ENCODE data around the gene KCNIP3.

The KCNIP3 gene

GRCh38 chr2:95356821-95357700 is 59.9 kb downstream of the KCNIP3 start:
- Histone ChIP-seq H3K14ac (ENCODE audit: low read length in 2 of 2) (no peak overlapping the region), H4K91ac (ENCODE audit: low read length) (no peak overlapping the region), H3K36me3 (ENCODE audit: control insufficient read depth in 1 of 2, insufficient read depth in 2 of 2, low read depth in 1 of 2, low read length in 2 of 2) (peaks cover 0 to 40% of the 10 kb centered on the region in 2 experiments), H3K79me1 (replicated peaks; ENCODE audit: low read length, poor library complexity, severe bottlenecking) (peaks cover 21% of the 10 kb centered on the region), H3K9ac (ENCODE audit: low read length) (no peak overlapping the region), H3K23ac (ENCODE audit: low read length in 2 of 2) (no peak overlapping the region), H2BK12ac (ENCODE audit: low read length in 2 of 2) (no peak overlapping the region), H4K8ac (ENCODE audit: low read length) (no peak overlapping the region), H3K4me2 (ENCODE audit: low read length, poor library complexity, severe bottlenecking) (no peak overlapping the region), H3K4me3 (ENCODE audit: insufficient read depth in 1 of 2, low read depth in 1 of 2, low read length in 2 of 2) (no peak overlapping the region), H2AK5ac (ENCODE audit: low read length, severe bottlenecking) (no peak overlapping the region), H2BK5ac (ENCODE audit: low read depth, low read length, poor library complexity, severe bottlenecking) (no peak overlapping the region), H3K18ac (ENCODE audit: low read depth in 1 of 2, low read length in 2 of 2) (no peak overlapping the region), H3K27me3 (ENCODE audit: control insufficient read depth in 1 of 2, insufficient read depth in 1 of 2, low read length in 2 of 2) (peaks cover 0 to 28% of the 10 kb centered on the region in 2 experiments), H2AFZ (ENCODE audit: low read depth, low read length) (no peak overlapping the region), H3K4ac (ENCODE audit: low read depth in 1 of 2, low read length in 2 of 2) (no peak overlapping the region), H2BK120ac (ENCODE audit: low read depth, low read length) (no peak overlapping the region), H3K4me1 (ENCODE audit: control insufficient read depth, insufficient read depth, low read depth, low read length) (peaks cover 15% of the 10 kb centered on the region), H3K27ac (ENCODE audit: low read length, poor library complexity, severe bottlenecking) (no peak overlapping the region), H2BK15ac (ENCODE audit: low read depth, poor library complexity, severe bottlenecking) (no peak overlapping the region), H3K9me3 (ENCODE audit: control insufficient read depth, low read length) (peaks cover 6% of the 10 kb centered on the region)
- DNase-seq, result no peak
- 82% methylated on average over 11 of the region's 12 CpGs for WGBS

GRCh38 chr2:95357717-95358280 is 60.7 kb downstream of the KCNIP3 start:
- no peak overlapping the region for H2BK15ac ChIP-seq (ENCODE audit: low read depth, poor library complexity, severe bottlenecking)
- H2AFZ ChIP-seq (ENCODE audit: low read depth, low read length), result no peak overlapping the region
- H3K27ac ChIP-seq (ENCODE audit: low read length, poor library complexity, severe bottlenecking), result no peak overlapping the region
- H3K4me3 ChIP-seq (ENCODE audit: insufficient read depth in 1 of 2, low read depth in 1 of 2, low read length in 2 of 2), result no peak overlapping the region
- WGBS, result 66% methylated on average over 6 of the region's 6 CpGs
- H4K91ac ChIP-seq (ENCODE audit: low read length), result no peak overlapping the region
- H2AK5ac ChIP-seq (ENCODE audit: low read length, severe bottlenecking), result no peak overlapping the region
- H3K27me3 ChIP-seq (ENCODE audit: control insufficient read depth in 1 of 2, insufficient read depth in 1 of 2, low read length in 2 of 2), result peaks cover 0 to 28% of the 10 kb centered on the region in 2 experiments
- no peak overlapping the region for H3K4ac ChIP-seq (ENCODE audit: low read depth in 1 of 2, low read length in 2 of 2)
- peaks cover 6% of the 10 kb centered on the region for H3K9me3 ChIP-seq (ENCODE audit: control insufficient read depth, low read length)
- no peak overlapping the region for H3K23ac ChIP-seq (ENCODE audit: low read length in 2 of 2)
- DNase-seq, result no peak
- H3K4me1 ChIP-seq (ENCODE audit: control insufficient read depth, insufficient read depth, low read depth, low read length), result peaks cover 10% of the 10 kb centered on the region
- H2BK5ac ChIP-seq (ENCODE audit: low read depth, low read length, poor library complexity, severe bottlenecking), result no peak overlapping the region
- H3K9ac ChIP-seq (ENCODE audit: low read length), result no peak overlapping the region
- H2BK12ac ChIP-seq (ENCODE audit: low read length in 2 of 2), result no peak overlapping the region
- no peak overlapping the region for H3K14ac ChIP-seq (ENCODE audit: low read length in 2 of 2)
- H2BK120ac ChIP-seq (ENCODE audit: low read depth, low read length), result no peak overlapping the region
- H3K4me2 ChIP-seq (ENCODE audit: low read length, poor library complexity, severe bottlenecking), result no peak overlapping the region
- no peak overlapping the region for H4K8ac ChIP-seq (ENCODE audit: low read length)
- no peak overlapping the region for H3K18ac ChIP-seq (ENCODE audit: low read depth in 1 of 2, low read length in 2 of 2)
- H3K79me1 ChIP-seq (replicated peaks; ENCODE audit: low read length, poor library complexity, severe bottlenecking), result peaks cover 22% of the 10 kb centered on the region
- H3K36me3 ChIP-seq (ENCODE audit: control insufficient read depth in 1 of 2, insufficient read depth in 2 of 2, low read depth in 1 of 2, low read length in 2 of 2), result peaks cover 0 to 36% of the 10 kb centered on the region in 2 experiments

- Histone ChIP-seq H3K9me3 (ENCODE audit: control insufficient read depth, low read length) (peaks cover 6% of the 10 kb centered on the region), H3K4me3 (ENCODE audit: insufficient read depth in 1 of 2, low read depth in 1 of 2, low read length in 2 of 2) (peak overlapping the region in 1 of 2 experiments; percentile 33), H3K27ac (ENCODE audit: low read length, poor library complexity, severe bottlenecking) (peak overlapping the region; percentile 40), H4K91ac (ENCODE audit: low read length) (no peak overlapping the region), H3K14ac (ENCODE audit: low read length in 2 of 2) (no peak overlapping the region), H3K27me3 (ENCODE audit: control insufficient read depth in 1 of 2, insufficient read depth in 1 of 2, low read length in 2 of 2) (peaks cover 0 to 28% of the 10 kb centered on the region in 2 experiments), H2AFZ (ENCODE audit: low read depth, low read length) (no peak overlapping the region), H3K36me3 (ENCODE audit: control insufficient read depth in 1 of 2, insufficient read depth in 2 of 2, low read depth in 1 of 2, low read length in 2 of 2) (peaks cover 0 to 25% of the 10 kb centered on the region in 2 experiments), H3K79me1 (replicated peaks; ENCODE audit: low read length, poor library complexity, severe bottlenecking) (peaks cover 19% of the 10 kb centered on the region), H2BK15ac (ENCODE audit: low read depth, poor library complexity, severe bottlenecking) (no peak overlapping the region), H2AK5ac (ENCODE audit: low read length, severe bottlenecking) (no peak overlapping the region), H3K23ac (ENCODE audit: low read length in 2 of 2) (no peak overlapping the region), H3K4me1 (ENCODE audit: control insufficient read depth, insufficient read depth, low read depth, low read length) (peaks cover 10% of the 10 kb centered on the region), H4K8ac (ENCODE audit: low read length) (no peak overlapping the region), H2BK12ac (ENCODE audit: low read length in 2 of 2) (no peak overlapping the region), H3K9ac (ENCODE audit: low read length) (no peak overlapping the region), H3K4ac (ENCODE audit: low read depth in 1 of 2, low read length in 2 of 2) (no peak overlapping the region), H3K18ac (ENCODE audit: low read depth in 1 of 2, low read length in 2 of 2) (no peak overlapping the region), H3K4me2 (ENCODE audit: low read length, poor library complexity, severe bottlenecking) (no peak overlapping the region), H2BK5ac (ENCODE audit: low read depth, low read length, poor library complexity, severe bottlenecking) (no peak overlapping the region), H2BK120ac (ENCODE audit: low read depth, low read length) (no peak overlapping the region)
- 69% methylated on average over 3 of the region's 3 CpGs for WGBS
- DNase-seq, result no peak
These were observed 61.9 kb downstream of the KCNIP3 start for GRCh38 chr2:95359031-95359430.

GRCh38 chr2:95359501-95359930 is 62.4 kb downstream of the KCNIP3 start:
- Histone ChIP-seq H2BK120ac (ENCODE audit: low read depth, low read length) (no peak overlapping the region), H3K4ac (ENCODE audit: low read depth in 1 of 2, low read length in 2 of 2) (no peak overlapping the region), H3K9ac (ENCODE audit: low read length) (no peak overlapping the region), H2BK15ac (ENCODE audit: low read depth, poor library complexity, severe bottlenecking) (no peak overlapping the region), H3K36me3 (ENCODE audit: control insufficient read depth in 1 of 2, insufficient read depth in 2 of 2, low read depth in 1 of 2, low read length in 2 of 2) (peaks cover 0 to 21% of the 10 kb centered on the region in 2 experiments), H2AFZ (ENCODE audit: low read depth, low read length) (no peak overlapping the region), H3K14ac (ENCODE audit: low read length in 2 of 2) (no peak overlapping the region), H3K9me3 (ENCODE audit: control insufficient read depth, low read length) (peaks cover 6% of the 10 kb centered on the region), H3K27me3 (ENCODE audit: control insufficient read depth in 1 of 2, insufficient read depth in 1 of 2, low read length in 2 of 2) (peaks cover 0 to 28% of the 10 kb centered on the region in 2 experiments), H2BK12ac (ENCODE audit: low read length in 2 of 2) (no peak overlapping the region), H3K23ac (ENCODE audit: low read length in 2 of 2) (no peak overlapping the region), H3K18ac (ENCODE audit: low read depth in 1 of 2, low read length in 2 of 2) (no peak overlapping the region), H3K27ac (ENCODE audit: low read length, poor library complexity, severe bottlenecking) (peak overlapping the region; percentile 40), H4K91ac (ENCODE audit: low read length) (no peak overlapping the region), H2BK5ac (ENCODE audit: low read depth, low read length, poor library complexity, severe bottlenecking) (no peak overlapping the region), H2AK5ac (ENCODE audit: low read length, severe bottlenecking) (no peak overlapping the region), H3K4me2 (ENCODE audit: low read length, poor library complexity, severe bottlenecking) (no peak overlapping the region), H3K4me1 (ENCODE audit: control insufficient read depth, insufficient read depth, low read depth, low read length) (peaks cover 10% of the 10 kb centered on the region), H4K8ac (ENCODE audit: low read length) (no peak overlapping the region), H3K4me3 (ENCODE audit: insufficient read depth in 1 of 2, low read depth in 1 of 2, low read length in 2 of 2) (peak overlapping the region in 1 of 2 experiments; percentile 33), H3K79me1 (replicated peaks; ENCODE audit: low read length, poor library complexity, severe bottlenecking) (peaks cover 21% of the 10 kb centered on the region)
- WGBS, result 62% methylated on average over 5 of the region's 5 CpGs
- no peak for DNase-seq
